ENCODE data around the gene KRTAP10-1.
A peak's percentile ranks its signal among the peaks of the same experiment; 100 is the strongest.

KRTAP10-1 gene

DNA sequence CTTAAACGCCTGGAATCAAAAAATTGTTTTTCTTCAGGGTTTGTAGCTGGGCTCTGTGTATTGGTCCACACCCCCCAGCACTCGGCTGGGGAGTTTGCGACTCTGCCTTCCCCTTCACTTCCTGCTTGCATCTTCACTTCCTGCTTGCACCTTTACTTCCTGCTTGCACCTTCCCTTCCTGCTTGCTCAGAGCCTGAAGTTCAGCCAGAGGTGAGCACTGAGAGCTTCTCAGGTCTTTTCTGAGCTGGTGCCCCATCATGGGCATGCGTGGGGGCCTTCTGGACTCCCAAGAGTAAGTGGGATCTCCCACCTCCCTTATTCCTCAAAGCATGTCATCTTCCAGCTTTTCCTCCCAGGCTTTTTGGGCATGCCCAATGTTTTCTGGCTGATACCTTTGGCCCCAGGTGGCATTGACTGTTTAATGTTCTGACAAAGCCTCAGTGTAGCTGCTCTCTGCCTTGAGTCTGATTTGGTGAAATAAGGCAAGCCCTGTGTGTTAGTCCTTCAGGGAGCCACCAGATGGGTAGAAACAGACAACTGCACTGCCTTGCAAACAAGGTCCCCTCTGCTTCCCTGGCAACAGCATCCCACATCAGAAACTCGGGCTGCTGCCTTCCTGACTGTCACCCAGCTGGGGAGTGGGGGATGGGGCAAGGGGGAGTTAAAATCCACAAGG lies 7.8 kb upstream of the KRTAP10-1 start:
- DNase-seq = peak; percentile 52

DNA sequence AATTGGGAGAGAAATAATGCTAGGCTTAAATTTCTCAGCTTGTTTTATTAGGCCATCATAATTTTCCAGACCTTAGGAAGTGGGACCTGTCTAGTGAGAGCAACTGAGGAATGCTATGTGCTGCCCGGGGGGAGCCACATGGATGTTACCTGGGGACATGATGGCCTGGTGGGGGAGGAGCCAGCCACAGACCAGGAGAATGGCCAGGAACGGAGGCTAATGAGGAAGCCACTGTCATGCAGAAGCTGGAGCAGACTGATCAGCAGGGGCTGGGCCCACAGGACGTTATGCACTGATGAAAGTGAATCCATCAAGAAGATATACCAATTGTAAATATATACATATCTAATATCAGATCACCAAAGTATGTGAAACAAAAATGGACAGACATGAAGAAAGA lies 4.6 kb upstream of the KRTAP10-1 start:
- DNase-seq = no peak

DNA sequence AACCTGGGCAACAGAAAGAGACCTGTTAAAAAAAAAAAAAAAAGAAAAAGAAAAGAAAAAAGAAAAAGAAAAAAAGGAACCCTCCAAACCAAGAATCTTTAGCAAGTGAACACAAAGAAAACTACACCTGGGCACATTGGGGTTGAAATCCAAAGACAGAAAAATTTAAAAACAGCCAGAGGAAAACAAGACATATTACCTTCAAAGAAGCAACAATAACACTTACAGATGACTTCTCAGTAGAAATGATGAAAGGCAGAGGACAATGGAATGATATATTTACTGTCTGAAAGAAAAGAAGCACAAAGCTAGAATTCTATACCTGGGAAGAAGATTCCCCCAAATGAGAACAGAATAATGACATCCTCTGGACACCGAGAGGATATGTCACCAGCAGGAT lies 2.7 kb upstream of the KRTAP10-1 start:
- DNase-seq = no peak

DNA sequence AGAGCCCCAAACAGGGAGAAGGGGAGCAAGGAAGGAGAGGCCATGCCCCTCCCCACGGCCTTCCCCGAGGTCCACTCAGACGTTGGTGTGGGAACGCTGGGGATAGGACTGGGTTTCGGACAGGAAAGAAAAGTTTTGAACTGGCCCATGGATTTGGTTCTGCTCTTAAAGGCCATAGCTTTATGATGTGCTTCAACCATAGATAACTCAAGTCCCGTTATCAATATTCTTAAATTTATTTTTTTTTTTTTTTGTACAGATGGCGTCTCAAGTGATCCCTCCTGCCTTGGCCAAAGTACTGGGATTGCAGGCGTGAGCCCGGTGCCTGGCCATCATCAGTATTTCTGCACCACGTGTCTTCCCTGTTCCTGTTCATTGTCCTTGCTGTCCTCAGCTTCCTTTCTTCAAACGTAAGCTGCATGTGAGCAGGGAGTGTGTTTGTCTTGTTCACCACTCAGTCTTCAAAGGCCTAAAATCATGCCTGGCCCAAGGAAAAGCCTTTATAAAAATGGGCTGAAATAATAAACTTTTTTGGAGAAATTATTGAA lies 820 bp upstream of the KRTAP10-1 start:
- no peak for DNase-seq

DNA sequence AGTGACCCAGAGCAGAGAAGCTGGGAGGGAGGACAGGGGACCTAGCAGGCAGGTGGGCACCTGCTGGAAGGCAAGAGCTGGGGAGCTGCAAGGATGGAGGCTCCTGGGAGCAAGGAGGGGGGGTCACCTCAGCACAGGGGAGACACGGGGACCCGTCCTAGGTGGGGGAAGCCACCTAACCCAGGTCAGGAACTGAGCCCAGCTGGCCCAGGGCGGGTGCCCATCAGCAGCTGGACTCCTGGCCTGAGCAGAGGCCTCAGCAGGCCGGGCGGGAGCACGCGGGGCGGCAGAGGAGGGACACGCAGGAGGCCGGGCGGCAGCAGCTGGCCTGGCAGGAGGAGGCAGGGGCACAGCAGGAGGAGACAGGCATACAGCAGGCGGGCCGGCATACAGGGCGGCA lies 949 bp downstream of the KRTAP10-1 start:
- DNase-seq = no peak

DNA sequence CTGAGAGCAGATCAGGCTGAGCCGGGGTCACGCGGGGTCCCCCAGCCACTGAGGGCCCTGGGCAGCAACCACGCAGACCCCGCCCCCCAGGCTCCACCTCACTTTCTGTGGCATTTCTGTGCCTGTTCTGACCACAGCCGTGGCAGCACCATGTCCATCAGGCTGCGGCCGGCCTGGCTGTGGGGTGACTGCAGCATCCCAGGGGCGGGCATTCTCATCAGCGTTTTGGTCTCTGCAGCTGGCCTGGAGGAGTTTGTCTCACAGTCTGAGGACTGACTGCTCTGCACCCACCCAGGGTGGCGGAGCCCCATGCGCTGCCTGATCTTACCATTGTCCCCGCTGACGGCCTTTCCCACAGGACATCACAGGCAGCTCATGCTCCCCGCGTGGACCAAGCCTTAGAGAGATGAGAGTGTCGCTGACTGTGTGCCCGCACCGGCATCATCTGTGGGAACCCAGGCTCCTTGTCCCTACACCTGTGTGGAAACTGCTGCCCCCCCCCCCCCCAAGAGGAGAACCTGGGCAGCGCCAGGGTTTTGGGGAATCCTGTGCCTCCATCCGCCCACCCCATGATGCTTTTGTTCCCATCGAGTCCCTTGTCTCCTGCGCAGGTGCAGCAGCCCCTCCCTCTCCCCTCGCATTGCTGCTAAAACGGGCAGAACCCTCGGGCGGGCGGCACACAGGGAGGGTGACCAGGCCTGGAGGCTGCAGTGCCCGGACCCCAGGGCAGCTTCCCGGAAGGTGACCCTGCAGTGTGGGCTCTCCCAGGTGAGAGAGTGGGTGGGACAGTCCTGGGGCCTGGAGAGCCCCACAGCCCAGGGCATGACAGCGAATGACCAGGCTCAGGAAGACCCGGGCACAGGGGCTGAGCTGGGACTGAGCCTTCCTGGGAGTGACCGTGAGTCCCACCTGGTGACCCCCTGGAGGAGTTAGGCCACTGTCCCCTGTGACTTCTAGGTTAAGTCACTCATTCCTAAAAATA lies 1.8 kb downstream of the KRTAP10-1 start:
- DNase-seq = no peak

DNA sequence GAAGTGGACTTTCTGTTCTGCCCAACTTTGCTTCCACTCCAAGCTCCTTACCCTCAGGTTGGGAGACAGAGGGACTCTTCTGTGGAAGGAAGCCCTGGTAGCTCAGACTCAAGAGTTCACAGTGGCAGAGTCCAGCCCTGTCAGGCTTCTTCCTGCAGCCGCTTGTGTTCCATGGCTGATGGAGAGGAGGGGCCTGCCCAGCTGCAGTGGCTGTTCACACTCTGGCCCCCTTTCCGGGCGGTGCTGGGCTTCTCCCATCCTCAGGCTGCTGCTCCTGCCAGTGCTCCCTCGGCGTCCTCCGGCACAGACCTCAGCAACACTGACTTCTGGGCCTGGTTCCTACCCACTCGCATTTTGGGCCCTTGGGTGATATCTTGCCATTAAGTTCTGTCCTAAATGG lies 4.0 kb downstream of the KRTAP10-1 start:
- no peak for DNase-seq

DNA sequence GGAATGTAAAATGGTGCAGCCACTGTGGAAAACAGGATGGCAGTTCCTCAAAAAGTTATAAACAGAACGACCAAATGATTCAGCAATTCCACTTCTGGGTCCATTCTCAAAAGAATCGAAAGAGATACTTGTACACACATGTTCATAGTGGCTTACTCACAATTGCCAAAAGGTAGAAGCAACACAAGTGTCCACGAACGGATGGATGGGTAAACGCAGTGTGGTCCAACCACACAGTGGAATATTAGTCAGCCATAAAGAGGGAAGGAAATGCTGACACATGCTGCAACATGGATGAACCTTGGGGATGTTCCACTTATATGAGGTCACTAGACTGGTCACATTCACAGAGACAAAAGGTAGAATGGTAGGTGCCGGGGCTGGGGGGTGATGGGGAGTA lies 5.3 kb downstream of the KRTAP10-1 start:
- DNase-seq = no peak

DNA sequence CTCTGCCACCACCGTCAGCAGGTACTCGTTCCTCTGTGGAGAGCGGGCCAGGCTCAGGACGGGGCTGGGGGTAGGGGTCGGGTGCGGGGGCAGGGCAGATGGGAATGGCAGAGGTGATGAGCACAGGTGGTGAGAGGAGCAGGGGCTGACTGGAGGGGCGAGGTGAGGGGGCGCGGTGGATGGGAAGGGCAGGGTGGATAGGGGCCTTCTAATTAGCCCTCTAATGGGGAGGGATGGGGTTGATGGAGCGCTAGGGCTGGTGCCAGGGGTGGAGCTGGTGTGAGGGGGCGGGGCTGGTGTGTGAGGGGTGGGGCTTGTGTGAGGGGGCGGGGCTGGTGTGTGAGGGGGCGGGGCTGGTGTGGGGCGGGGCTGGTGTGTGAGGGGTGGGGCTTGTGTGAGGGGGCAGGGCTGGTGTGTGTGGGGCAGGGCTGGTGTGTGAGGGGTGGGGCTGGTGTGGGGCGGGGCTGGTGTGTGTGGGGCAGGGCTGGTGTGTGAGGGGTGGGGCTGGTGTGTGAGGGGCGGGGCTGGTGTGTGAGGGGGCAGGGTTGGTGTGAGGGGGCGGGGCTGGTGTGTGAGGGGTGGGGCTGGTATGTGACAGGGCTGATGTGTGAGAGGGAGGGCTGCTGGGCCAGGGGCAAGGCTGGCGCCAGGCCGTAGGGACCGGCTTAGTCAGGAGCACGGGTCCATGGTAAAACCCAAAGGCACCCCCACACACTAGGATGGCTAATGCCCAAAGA lies 5.9 kb downstream of the KRTAP10-1 start:
- no peak for DNase-seq

DNA sequence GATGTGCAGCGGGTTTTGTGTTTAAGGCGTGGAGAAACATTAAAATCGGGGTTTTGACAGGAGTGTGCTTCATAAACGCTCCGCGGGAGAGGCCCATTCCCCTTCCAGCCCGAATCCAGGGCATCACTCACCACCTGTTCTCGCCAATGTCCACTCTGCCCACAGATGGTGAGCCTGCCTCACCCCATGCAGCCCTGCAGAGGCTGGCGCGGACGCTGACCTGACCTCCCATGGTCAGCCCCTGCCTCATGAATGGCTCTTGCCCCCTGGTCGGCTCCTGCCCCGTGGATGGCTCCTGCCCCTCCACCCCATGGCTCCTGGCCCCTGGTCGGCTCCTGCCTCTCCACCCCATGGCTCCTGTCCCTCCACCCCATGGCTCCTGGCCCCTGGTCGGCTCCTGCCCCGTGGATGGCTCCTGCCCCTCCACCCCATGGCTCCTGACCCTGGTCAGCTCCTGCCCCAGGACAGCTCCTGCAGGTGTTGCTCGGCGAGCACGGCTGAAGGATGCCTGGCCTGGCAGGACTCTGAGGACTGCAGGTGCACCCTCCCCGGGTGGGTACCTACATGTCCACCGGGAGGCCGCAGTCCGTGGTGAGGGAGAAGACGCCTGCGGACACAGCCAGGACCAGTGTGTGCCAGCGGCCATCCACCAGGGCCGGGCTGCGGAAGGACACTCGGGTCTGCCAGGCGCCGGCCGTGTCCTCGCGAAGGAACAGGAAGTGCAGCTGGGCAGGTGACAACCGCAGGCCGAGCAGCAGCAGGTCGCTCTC lies 6.7 kb downstream of the KRTAP10-1 start:
- no peak for DNase-seq

DNA sequence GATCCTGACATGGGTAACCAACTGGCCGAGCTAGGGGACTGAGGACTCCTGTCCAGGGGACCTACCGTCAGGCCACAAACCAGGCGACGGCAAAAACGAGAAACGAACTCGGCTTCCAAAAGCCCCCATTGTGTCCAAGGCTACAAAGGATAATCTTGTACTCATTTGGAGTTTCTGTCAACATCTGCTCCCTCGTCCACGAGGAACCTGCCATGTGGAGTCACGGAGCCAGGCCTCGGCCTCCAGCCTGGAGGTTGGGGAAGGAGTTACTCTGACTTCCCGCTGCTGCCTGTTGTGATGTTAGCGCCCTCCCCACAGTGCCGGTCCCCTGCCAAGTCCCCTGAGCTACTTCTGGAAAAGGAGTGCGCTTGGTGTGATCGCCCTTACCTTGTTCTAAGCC lies 7.3 kb downstream of the KRTAP10-1 start:
- no peak for DNase-seq

DNA sequence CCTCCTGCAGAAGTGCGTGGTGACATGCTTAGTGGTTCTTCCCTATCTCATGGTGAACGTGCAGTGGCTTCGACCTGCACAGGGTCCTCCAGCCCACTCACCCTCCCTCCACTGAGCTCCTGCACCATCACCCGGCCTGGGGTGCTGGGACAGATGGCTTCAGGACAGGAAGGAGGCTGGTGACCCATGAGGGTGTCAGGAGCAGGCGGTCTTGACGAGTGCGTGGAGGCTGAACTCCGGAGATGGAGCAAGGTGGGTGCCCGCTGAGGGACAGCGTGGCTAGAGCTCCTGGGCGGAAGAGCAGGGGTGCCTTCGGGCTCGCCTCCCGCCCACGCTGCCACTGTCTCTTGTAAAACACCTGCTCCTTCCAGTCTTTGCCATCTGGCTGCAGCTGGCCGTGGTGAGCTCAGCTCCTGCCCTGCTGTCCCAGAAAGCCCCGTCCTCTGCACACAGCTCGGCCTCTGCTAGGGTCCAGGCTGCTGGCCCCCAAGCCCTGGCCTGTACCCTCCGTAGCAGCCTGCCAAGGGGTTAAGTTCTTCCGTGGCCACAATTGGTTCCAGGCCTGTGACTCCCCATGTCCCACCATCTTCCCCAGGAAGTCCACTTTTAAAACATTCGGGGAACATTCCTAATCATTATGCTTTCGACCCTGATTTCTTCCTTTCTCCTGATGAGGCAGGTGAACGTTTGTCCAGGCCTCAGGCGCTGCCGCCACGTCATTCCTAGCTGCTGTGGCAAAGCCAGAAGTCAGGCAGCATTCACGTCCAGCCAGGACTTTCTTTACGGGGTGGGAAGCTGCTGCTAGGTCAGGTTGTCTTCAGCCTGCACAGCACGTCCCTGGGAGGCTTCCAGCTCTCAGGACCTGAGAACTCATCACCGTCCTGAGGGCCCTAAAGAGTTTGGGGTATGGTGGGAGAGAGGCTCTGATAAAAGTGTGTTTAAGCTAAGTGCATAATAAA lies 8.1 kb downstream of the KRTAP10-1 start:
- no peak for DNase-seq

DNA sequence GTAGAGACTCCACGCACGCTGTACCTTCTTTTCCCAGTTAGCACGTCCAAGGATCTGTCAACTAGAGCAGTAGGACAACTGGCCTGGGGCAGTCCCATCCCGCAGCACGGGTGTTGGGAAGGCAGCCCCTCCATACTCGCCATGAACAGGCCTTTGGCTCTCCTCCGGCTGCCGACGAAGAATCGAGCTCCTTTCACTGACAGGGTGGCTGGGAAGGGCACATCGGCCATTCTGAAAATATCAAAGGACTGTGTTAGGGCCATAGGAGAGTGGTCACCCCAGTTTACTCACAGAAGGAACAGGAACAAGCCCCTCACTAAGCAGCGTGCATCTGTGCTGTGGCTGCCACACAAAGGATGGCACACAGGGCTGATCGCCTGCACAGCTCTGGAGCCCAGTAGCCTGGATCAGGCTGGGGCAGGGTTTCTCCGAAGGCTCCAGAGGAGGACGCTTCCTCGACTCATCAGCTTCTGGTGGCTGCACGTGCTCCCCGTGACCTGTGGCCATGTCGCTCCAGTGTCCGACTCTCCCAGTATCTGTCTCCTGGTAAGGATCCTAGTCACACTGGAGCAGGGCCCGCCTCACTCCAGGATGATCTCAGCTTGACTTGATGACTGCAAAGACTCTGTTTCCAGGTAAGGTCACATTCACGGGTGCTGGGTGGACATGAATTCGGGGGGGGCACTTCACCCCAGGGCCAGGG lies 8.9 kb downstream of the KRTAP10-1 start:
- no peak for DNase-seq

DNA sequence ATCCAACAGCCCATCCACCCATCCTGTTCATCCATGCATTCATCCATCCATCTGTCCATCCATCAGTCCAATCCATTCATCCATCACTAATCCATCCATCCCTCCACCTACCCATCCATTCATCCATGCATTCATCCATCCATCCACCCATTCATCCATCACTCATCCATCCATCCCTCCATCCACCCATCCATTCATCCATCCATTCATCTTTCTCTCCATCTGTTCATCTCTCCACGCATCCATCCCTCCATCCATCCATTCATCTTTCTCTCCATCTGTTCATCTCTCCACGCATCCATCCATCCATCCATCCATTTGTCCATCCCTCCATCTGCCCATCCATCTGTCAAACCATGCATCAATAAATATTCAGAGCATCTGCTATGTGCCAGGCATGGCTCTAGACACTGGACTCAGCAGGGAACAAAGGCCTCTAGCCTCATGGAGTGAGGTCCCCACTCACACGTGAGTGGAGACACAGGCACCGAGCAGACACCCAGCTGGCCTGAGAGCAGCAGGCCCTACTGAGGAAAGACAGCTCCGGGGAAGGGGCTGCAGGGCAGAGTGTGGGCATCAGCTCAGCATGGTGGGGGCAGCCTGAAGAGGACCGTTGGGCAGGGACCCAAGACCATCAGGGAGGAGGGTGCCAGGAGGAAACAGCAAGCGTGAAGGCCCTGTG lies 9.6 kb downstream of the KRTAP10-1 start:
- no peak for DNase-seq

DNA sequence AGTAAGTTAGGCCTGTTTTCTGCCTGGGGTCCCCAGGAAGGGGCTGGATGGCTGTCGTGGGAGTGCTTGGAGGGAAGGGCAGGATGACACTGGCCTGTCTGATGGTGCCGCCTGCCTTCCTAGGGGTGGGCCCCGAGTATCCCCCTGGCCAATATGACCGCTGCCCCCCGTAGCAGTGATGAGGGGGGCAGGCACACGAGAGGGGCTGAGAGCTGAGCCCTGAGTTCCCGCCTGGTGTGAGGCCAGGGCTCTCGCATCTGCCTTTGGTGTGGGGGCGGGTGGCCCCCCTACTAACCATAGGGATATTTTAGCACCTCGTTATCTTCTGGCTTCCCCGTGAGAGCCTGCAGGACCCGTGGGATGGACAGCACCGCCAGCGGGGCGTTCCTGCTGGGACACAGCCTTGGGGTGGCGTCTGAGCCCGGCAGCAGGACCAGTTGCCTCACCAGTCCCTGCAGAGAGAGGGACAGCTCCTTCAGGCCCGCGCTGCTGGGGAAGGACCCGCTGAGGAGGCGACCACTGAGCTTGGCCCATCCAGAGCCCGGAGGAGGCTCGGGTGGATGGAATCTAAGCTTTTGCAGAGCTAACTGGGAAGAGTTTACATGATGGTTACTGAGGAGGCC lies 10.4 kb downstream of the KRTAP10-1 start:
- DNase-seq = no peak

DNA sequence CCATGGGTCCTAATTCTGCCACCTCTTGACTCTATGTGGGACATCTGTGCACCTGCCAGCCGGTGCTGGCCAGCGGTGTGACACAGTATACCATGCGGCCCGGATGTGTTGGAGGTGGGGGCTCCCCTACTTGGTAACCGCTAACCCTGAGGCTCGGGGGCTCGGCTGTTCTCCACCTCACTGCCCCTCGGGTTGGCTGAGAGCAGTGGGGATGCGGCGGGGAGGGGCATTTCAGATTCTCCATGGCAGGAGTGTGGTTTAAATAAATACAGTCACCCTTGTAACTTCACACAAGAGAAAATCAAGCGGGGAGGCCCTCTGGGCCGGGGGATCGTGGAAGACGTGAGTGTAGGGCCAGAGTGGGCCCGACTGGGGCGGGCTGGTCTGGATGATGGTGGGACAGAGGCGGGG lies 11.0 kb downstream of the KRTAP10-1 start:
- no peak for DNase-seq

DNA sequence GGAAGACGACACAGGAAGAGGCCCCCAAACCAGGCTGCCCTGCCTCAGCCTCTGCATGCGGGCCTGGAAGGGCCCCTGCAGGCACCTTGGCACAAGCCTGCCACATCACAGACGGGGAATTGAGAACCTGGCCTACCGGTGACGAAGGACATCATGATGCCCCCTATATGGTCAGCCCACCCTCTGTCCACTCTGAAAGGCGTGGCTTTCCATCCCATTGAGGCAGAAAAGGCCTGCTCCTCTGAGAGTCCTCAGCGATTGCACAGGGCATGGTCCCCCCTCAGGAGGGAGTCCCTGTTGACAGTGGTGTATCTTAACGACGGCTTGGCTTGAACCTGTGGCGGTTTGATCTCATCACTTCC lies 11.4 kb downstream of the KRTAP10-1 start:
- no peak for DNase-seq

DNA sequence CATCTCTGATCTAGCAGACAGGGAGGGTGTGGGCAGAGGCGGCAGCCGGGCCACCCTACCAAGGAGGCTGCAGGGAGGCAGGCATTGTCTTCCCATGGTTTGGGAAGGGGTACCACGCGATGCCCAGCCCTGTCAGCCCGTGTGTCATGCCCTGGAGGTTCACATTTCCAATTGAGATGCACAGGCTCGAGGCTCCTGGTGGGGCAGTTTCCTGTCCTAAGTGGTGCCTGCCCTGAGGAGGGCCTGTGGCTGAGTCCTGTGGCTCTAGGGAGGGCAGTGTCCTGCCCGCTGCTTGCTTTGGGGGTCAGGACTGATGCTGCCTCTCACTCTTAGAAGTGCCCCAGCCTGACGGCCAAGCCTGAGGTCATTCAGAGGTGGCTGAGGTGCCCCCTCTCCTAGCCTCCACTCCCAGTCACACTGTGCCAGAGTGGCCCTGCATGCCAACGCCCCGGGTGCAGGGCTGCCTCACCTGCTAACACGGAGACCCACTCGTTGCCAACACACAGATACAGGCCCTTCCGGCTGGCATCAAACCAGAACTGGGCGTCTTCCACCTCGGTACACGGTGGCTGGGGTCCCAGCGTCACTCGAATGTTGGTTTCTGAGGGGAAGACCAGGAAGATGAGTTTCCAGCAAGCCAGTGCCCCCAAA lies 11.9 kb downstream of the KRTAP10-1 start:
- DNase-seq = no peak

Data from CD4-positive, alpha-beta T cell treated with Interleukin-17A for 1 hour (primary cell).